K562 (cell line): ENCODE measurements around the gene TBC1D25. TPM values are rescaled to one million over a fixed set of nuclear protein-coding genes. Genes with fewer than 3 reads are reported as not detected.

ENCODE experiments used
- ATF2 ChIP-seq: sonication (generic); formaldehyde crosslinking; IDR thresholded peaks from 2 replicates; pipeline ENCODE4 v1.8.1; 2022; ENCODE audit warnings: missing genetic modification reagents
- CHD7 ChIP-seq: fragments of 200-600 bp; sonication (generic); IDR thresholded peaks from one replicate; pipeline ENCODE4 v1.6.1; 2012; ENCODE audit warnings: mild to moderate bottlenecking, low read depth, low read length, inconsistent platforms
- FOXK2 ChIP-seq, 2 experiments: fragments of 450-650 bp; IDR thresholded peaks in 1 of 2; conservative IDR thresholded peaks in 1 of 2; 2 replicates each; pipeline ENCODE4 v1.6.1; 2016; ENCODE audit warnings: low read depth in 2 of 2, mild to moderate bottlenecking in 1 of 2
- HNRNPUL1 ChIP-seq: fragments of 200-400 bp; formaldehyde crosslinking; IDR thresholded peaks from 2 replicates; pipeline ENCODE4 v1.6.1; 2017; ENCODE audit warnings: low read length
- MEF2A ChIP-seq: IDR thresholded peaks from 2 replicates; pipeline ENCODE4 v1.6.1; 2011; ENCODE audit warnings: low read depth, mild to moderate bottlenecking, low read length, moderate library complexity; ENCODE audit not compliant: control insufficient read depth
- MEF2D ChIP-seq: conservative IDR thresholded peaks from 2 replicates; pipeline ENCODE4 v1.6.1; 2016; ENCODE audit warnings: low read depth, missing genetic modification characterization, missing compliant biosample characterization
- PHF8 ChIP-seq: fragments of 200-600 bp; sonication (generic); IDR thresholded peaks from 2 replicates; pipeline ENCODE4 v1.6.1; 2012; ENCODE audit warnings: mixed run types, mild to moderate bottlenecking, inconsistent platforms, low read length, moderate library complexity, borderline replicate concordance
- PKNOX1 ChIP-seq: fragments of 450-650 bp; IDR thresholded peaks from 2 replicates; pipeline ENCODE4 v1.6.1; 2016
- POLR2G ChIP-seq: fragments of 200-400 bp; formaldehyde crosslinking; IDR thresholded peaks from 2 replicates; pipeline ENCODE4 v1.6.1; 2017; ENCODE audit warnings: low read depth, mild to moderate bottlenecking, antibody characterized with exemption, low read length, moderate library complexity
- RBBP5 ChIP-seq: fragments of 200-600 bp; sonication (generic); IDR thresholded peaks from 2 replicates; pipeline ENCODE4 v1.6.1; 2012; ENCODE audit warnings: borderline replicate concordance, mild to moderate bottlenecking, low read length, control low read depth, inconsistent platforms; ENCODE audit not compliant: insufficient read depth, poor library complexity, severe bottlenecking
- ZNF232 ChIP-seq: sonication (generic); formaldehyde crosslinking; IDR thresholded peaks from 2 replicates; pipeline ENCODE4 v1.8.0; 2022; ENCODE audit warnings: mild to moderate bottlenecking, missing genetic modification reagents
- ZNF766 ChIP-seq: fragments of 200-800 bp; sonication (Bioruptor generic); conservative IDR thresholded peaks from 2 replicates; pipeline ENCODE4 v1.6.1; 2016; ENCODE audit warnings: missing genetic modification characterization, missing compliant biosample characterization
- polyA plus RNA-seq, 8 experiments: library from polyadenylated mRNA; depleted of rRNA in 4 of 8; stranded (reverse) in 5 of 8; unstranded in 3 of 8; fragments of >200 nt; fragmentation: Nextera tagmentation in 2 of 8; fragmentation: Illumina TruSeq in 1 of 8; extraction: Ambion mirVana in 2 of 8; extraction: Trizol in 1 of 8; gene quantifications; 2 replicates each; pipeline versions ENCODE4 v1.2.1 to v1.2.3, GENCODE V29; 2011 to 2014; ENCODE audit warnings: inconsistent platforms in 1 of 8, missing spikeins in 1 of 8
- total RNA-seq, 7 experiments: library from RNA; depleted of rRNA in 6 of 7; stranded (reverse); fragments of >200 nt in 6 of 7; fragmentation: Illumina TruSeq in 2 of 7; extraction: Trizol in 2 of 7; gene quantifications; 2 replicates each; pipeline versions ENCODE4 v1.2.1 to v1.2.3, GENCODE V29; 2011 to 2021; ENCODE audit warnings: low replicate concordance in 1 of 7

Gene TBC1D25
- total and polyA plus RNA-seq, 9 of the 15 experiments (the other 6 are each of a cell fraction or from before 2014, with no cell fraction given): 0.62 to 10.6 (median 3.9) TPM

- TF ChIP-seq ATF2 (CRISPR knock-in tag): peak; percentile 91
- TF ChIP-seq MEF2A: no peak
- TF ChIP-seq RBBP5: no peak
- TF ChIP-seq PKNOX1: peak; percentile 80
- no peak for TF ChIP-seq MEF2D (tag)
- peak; percentile 81 for TF ChIP-seq POLR2G
- TF ChIP-seq ZNF766 (CRISPR knock-in tag): no peak
- TF ChIP-seq PHF8: peak; percentile 55; the same call in 1 of the 2 replicates
- no peak for TF ChIP-seq ZNF232 (CRISPR knock-in tag)
- peak; percentile 87 for TF ChIP-seq FOXK2 (conservative IDR thresholded peaks at IDR 0.05 in 1 of 2, IDR thresholded peaks at IDR 0.05 in 1 of 2; ENCODE audit: low read depth in 2 of 2)
- TF ChIP-seq CHD7: no peak
- no peak for TF ChIP-seq HNRNPUL1
Measured at GRCh38 chrX:48539345-48540027, at the start of gene TBC1D25 (continued).
